Hematopoietic multipotent progenitor cell treated with erythropoietin and hydrocortisone succinate and interleukin-3 and kit ligand, for 15 days (in vitro differentiated cells): Measurements from ENCODE around the gene POLD2.
"Not testable (repeated sequence)": the region's sequence is repeated elsewhere in the genome, so short reads cannot be mapped to it uniquely, and the experiment has no call there.

Experiments
- DNase-seq: peaks from one replicate; pipeline ENCODE4 v3.0.0-alpha.2; 2015; ENCODE audit warnings: low spot score

POLD2 gene

DNA sequence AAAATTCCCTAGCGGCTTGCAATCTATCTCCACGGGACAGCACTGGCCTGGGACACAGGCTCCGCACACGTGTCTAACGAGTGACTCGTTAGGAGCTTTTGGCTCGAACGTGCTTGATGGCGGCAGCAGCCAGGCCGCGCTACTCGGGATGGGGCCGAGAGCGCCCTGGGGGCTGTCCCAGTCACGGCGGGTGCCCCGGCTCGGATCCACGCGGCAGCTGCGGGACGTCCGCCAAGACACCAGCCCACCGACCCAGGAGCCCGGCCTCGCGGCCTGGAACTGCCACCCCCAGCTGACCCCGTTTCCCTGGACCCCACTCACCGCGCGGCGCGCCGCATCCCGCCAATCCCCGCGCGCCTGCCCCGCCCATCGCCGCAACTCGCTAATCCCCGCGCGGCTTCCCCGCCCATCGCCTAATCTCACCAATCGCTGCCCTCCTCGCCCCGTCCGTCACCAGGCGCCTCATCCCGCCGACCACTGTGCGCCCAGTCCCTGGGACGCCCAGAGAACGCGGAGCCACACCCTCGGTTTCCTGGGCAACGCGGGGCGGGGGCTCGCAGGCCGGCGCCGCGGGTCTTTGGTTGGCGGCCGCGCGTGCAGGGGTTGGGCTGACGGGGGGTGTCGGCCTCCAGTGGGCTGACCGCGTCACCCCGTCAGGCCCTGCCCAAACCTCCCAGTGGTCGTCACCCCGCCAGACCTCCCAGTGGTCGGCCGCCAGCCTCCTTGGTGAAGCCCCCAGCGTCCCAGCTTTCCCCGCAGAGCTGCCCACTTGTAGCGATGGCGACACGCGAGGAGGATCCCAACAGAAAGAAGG is at the start of gene POLD2:
TSS of gene POLD2 (minus strand) at position 359 of the 814 bp plus-strand sequence. CDS start 1,495 bp downstream, outside the sequence.
- peak; percentile 94 for DNase-seq

DNA sequence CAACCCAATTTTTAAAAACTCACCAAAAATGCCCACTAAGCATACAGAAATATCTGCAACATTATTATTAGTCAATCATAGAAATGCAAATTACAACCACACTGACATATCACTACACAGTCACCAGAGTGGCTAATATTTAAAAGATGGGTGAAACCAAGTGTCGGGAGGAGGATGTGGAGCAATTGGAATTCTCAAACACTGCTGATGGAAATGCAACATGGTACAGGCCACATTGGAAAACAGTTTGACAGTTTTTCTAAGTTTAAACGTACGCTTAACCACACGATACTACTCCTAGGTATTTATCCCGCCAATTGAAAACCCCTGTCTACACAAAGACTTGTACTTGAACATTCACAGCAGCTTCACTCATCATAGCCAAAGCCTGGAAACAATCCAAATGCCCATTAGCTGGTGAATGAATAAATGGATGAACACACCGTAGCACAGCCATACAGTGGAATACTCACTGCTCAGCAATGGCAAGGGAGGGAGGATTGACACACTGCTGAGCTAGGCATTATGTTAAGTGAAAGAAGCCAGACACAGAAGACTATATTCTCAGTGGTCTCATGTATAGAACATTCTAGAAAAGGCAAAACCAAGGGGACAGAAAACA is 49.6 kb upstream of the POLD2 start:
- no peak for DNase-seq

DNA sequence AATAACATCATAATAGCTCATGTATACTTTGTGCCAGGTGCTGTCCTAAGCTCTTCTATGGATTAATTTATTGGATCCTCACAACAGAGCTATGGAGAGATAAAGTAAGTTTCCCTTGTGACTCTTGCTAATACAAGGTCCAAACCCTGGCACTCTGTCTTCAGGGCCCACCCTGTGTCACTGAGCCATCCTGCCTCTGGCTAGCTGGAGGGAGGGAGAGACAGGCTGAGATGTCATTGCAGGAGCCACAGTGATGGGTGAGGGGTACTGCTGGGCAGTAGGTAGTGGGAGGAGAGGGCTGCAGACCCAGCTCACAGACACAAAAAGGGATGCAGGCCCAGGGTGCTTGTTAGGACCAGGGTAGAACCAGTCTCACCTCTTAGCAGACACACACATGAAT is 49.0 kb upstream of the POLD2 start:
- no peak for DNase-seq

DNA sequence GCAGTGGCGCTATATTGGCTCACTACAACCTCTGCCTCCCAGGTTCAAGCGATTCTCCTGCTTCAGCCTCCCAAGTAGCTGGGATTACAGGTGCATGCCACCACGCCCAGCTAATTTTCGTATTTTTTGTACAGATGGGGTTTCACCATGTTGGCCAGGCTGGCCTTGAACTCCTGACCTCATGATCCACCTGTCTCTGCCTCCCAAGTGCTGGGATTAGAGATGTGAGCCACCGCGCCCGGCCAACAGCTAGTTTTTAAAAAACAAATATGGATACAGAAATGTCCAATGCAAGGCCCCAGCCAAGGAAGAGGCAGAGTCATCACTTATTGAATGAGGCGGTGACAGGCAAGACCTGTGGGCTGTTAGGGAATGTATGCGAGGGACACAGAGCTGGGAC is 48.6 kb upstream of the POLD2 start:
- not testable (repeated sequence) for DNase-seq

DNA sequence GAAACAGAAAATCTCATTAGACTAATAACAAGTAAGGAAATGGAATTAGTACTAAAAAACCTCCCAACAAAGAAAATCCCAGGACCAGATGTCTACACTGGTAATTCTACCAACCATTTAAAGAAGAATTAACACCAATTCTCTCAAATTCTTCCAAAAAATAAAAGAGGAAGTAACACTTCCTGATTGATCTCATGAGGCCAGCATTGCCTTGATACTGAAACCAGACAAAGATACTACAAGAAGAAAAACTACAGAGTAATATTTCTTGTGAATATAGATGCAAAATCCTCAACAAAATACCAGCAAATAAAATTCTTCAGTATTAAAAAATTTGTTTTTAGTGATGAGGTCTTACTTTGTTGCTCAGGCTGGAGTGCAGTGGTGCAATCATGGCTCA is 44.6 kb upstream of the POLD2 start:
- DNase-seq: no peak

DNA sequence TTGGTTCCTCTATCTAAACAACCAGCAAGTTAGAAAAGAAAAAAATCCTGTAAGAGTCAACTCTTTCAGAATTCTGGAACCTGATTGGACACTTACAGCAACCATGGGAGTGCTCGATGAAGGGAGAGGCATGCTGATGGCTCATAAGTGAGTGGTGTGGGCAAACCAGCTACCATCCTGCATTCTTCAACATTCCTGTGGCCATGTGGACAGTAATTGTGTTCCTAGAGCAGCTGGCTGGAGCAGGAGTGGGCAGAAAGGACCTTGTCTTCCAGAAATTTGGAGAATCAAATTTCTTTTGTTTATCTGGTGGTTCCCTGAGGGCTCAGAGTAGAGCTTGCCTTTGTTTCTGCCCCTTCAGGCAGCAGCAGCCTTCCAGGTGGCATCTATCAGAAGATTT is 40.2 kb upstream of the POLD2 start:
- no peak for DNase-seq

DNA sequence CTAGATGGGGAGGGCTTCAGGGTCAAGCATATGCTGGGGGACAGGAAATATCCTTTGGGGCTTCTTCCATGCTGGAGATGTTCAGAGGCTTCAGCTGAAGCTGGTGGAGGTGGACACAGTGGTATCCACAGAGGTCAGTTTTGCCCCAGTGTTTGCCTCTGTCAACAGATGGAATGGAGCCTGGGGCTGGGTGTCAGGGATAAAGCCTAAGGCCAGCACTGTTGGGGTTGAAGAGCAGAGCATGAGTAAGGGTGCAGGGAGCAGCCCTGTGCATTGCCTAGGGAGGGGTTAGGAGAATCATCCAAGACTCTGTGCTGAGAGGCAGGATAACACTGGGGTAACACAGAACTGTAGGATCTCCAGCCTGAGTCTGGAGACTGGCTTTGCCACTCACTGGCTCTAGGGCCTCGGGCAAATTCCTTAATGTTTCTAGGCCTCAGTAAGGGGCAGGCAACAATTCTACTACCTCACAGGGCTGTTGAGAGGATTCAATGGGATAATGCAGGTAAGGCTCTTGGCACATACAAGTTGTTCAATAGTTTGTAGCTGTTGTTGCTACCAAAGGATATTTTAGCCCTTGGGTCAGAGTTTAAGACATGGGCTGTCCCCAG is 39.5 kb upstream of the POLD2 start:
- no peak for DNase-seq

DNA sequence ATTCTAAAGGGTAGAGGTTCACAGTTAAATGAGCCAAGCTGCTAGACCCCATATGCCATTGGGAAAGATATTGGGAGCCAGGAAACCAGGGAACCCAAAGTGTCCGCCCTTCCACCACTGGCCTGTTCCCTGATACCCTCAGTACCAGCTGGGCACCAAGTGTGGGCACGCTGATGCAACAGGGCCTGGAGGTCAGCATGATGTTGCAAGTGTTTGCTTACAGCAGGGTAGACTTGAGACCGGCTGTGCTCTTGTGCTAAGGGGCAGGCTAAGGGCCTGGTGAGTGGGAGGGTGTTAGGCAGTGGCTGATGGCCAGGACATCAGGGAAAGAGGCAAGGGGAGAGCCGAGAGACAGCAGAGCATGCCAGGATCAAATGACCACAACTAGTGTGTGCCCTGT is 38.8 kb upstream of the POLD2 start:
- DNase-seq: no peak

DNA sequence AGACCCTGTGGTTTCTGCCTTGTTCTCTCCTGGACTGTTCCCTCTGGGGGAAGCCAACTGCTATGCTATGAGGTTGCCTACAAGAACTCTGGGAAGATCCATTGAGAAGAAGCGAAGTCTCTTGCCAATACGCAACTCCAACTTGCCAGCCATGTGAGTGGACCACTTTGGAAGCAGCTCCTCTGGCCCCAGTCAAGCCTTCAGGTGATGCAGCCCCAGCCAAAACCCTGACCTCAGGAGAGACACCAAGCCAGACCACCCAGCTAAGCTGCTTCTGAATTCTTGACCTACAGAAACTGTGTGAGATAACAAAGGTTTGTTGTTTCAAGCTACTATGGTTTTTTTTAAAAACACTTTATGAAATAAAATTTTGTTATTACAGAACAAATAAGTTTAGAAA is 38.0 kb upstream of the POLD2 start:
- no peak for DNase-seq

DNA sequence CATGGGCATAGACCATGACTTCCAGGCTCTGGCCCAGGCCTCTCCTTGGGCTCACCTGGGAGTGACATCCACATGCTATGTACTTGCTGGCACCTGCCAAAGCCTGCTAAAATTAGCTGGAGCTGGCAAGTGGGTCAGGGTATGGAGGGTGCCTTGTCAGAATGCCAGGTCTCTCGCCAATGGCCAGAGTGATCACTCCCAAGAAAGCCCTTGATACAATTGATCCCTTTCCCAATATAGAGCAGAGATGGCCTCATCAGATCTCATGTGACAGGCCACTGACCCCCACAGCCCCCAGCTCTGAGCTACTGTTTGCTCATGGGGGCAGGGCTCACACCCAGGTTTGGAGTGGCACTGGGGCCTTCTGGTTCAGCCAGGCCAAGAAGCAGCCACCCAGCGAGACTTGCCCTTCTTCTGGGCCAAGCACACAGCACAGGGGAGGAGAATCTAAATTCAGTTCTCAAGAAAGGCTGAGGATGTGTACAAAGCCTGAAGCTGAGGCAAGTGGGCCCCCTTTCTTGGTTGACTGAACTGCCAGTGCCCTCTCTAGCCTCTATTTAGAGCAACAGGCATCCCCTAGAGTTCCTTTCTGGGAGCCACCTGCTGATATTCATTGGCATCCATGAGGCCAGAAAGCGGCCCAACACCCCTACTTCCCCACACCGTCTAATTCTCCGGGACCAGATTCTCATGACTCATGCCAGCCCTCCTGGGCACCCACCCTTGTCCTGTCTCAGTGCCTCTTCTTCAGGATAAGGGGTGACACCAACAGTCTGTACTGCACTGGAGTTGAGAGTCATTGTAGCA is 36.7 kb upstream of the POLD2 start:
- DNase-seq: no peak

DNA sequence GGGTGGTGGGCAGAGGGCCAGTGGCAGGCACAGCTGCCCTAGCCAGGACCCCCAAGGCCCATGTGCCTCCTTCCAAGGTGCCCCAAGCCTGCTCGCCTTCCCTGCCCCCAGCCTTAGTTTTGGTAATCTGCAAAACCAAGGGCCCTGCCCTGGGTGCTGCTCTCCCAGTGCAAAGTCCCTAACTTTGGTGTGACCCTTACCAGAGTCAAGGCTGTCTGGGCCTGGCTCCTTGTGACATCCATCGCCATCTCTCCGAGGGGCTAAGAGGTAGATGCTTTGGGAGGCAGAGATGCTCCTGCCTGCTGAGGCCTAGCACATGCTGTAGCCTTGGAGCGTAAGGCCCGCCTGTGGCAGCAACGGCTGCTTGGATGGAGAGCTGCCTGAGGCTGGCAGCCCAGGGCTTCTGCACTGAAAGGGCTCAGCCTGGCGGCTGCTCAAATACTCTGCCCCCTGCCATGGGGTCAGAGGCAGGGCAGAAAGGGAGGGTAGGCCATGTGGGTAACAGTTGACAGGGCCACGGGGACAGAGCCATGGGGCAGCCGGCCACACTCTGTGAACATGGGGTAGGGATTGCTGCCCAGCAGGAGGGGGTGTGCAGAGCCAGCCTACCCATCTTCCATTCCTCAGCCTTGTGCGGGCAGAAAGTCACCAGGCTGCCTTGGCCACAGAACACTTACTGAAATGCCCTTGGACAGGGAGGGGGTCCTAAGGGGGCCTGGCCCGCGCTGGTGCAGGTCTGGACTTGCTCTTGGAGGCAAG is 35.7 kb upstream of the POLD2 start:
- no peak for DNase-seq

DNA sequence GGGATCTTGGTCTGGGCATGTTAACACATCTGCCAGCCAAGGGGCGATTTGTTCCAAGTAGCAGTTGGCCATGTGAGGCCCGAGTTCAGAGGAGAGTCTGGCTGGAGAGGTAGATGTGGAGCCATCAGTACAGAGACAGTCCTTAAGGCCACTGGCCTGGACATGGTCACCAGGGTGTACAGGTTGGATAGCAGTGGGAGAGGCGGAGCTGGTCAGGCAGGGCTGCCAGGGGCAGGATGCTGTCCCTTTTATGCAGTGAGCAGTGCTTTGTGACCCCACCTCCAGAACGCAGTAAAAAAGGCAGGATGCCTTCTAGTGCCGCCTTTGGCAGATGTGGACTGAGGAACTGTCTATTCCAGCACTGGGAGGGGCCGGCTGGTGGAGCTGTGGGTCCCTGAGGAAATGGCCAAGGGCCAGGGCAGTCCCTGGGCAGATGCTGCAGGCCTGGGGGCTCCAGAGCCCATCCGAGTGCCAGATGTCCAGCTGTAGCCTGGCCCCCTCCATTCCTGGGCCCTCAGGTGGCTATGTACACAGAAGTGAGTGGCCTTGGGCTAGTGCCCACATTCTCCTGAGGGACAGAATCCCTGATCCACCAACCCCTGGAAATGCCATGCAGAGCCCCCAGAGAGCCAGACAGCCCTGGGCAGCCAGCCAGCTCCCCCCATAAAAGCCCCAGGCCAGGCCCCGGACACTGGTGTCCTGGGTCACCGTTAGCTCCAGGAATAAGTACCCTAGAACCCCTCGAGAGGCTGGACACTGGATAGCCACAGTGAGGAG is 34.9 kb upstream of the POLD2 start:
- no peak for DNase-seq

DNA sequence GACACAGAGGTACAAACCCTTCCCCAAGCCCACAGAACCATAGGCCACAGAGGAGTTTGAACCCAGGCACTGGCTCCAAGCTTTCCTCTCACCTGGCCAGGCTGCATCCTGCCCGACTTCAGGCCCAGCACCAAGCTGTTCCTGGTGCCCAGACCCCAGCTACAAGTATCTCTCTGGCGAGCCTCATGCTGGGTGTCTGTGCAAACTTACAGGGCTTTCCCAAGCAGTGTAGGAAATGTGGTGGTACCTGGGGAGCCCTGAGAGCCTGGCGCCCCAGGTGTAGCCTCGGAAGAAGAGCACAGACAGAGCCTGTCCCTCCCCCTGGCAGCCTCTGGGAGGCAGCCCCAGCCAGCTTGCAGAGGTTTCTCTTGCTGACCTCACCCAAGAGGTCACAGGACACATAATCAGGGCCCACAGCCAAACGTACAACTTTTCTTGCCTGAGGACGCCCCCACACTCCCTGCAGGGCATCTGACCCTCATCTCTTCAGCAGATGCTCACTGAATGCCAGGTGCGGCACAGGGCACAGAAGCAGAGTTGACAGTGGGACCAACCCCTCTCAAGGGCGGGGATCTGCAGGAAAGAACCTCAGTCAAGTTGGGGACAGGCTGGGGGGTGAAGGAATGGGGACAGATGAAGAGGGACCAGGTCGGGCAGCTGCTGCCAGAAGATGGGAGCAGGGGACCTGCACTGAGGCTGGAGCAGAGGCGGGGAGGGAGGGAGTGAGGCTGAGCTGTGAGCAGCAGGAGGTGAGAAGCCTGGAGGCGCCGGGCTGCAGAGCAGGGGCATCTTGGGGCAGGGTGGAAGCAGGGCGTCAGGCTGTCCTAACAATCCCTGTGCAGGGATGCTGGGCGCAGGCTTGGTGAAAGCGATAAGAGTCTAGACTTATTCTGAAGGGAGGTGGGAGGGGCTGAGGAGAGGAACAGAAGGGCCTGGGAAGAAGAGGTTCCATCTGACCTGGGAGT is 34.0 kb upstream of the POLD2 start:
- DNase-seq: no peak

DNA sequence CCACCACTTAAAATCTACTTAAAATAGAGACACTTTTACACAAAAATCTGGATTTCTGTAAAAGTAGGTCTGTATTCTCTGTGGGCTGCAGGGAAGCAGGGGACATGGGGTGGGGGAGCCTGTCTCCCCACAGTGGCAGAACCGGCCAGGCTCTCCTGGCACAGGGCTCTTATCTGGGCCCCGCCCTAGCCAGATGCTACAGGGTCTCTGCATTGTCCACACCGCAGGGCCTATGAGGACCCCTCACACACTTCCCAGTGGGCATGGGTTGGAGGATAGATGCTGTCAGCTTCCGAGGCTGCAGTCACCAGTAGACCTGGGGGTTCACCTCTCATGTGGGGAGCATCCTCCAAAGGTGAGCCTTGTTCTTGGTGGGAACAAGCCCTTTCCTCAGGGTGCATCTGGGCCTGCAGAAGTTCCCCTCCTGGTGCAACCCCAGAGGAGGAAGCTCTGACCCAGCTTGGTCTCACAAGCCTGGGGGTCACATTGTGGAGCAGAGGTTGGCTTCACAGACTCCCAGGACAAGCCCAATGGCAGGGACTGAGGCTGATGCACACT is 33.2 kb upstream of the POLD2 start:
- DNase-seq: no peak

DNA sequence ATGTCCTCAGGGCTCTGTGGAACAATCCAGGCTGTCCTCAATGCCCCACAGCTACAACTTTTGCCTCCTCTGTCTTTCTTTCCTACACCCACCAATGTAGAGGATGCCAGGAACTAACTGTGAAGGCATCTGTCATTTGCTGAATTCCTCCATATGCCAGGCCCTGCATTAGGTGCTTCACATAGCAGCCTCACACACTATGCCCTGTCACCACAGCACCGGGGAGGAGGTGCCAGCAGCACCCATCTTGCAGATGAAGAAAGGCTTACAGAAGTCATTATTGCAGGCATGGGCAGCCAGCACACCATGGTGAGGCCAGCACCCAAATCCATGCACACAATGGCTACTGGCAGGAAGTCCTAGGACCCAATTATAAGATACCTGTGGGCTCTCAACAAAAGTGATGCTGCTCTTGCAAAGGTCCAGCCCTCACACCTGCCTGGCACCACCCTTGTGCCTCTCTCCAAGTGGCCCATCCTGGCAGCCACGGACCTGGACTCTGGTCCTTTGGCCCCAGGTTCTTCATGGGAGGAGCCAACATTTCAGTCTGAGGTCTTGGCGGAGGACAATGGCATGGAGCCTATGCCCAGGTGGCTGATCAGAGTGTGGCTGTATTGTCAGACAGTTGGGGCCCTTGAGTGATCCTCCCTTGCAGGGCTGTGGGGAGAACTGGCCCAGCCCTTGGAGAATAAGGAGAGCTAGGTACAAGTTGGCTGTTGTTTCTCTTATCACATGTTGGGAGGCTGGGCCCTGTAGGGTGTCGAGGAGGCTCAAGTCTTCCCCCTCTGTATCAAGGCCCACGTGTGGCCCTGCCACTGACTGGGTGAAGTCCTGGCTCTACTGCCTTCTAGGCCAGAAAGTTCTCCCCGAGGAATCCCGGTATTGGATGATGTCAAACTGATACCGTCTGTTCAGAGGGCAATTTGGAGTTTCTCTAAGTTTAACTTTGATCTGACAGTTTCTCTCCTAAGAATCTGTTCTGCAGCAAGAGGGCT is 32.1 kb upstream of the POLD2 start:
- no peak for DNase-seq

DNA sequence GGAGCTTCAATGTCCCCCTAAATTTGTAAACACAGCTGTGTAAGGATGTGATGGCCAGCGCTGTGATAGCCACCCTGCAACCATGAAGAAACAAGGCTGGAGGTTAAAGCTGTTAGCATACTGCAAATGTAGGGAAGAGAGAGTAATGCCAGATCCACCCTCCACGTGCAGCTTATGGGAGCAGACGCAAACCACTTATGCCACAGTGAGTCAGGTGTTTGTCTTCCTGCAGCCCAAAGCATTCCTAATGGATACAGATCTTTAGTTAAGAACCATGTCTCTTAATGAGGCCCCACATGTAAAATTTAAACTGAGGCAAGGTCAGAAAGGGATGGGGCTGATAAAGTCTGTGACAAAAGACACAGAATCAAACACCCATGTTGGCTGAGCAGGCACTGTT is 31.4 kb upstream of the POLD2 start:
- DNase-seq: no peak

DNA sequence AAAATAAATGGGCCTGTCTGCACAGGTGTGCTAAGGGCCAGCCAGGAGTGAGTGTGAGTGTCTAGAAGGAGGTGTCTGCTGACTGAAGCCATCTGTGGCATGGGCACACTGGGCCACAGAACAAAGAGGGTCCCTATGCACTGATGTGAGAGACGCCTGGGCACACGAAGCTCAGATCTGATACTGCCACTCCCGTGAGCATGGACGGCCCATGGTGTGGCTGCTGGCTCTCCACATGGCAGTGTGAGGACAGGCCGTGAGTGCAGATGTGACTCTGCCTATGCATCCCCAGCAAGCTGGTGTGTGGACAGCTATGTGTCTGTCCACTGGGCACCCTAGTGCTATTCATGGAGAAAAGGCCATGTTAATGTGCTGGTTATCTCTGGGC is 30.6 kb upstream of the POLD2 start:
- DNase-seq: no peak
